MCF 10A (cell line): ENCODE measurements around the gene NDUFAF8. TPM values are rescaled to one million over a fixed set of nuclear protein-coding genes. Genes with fewer than 3 reads are reported as not detected.

ENCODE experiments used
- BruUV-seq: library from RNA; stranded (reverse); fragments of 400-500 nt; replicated peaks from 2 replicates; lab custom pipeline; 2021; lab: Mats Ljungman, UMichigan
- CTCF ChIA-PET: fragments of 300-600 bp; sonication (Branson Sonifier 250); formaldehyde crosslinking; extraction: SDS; loops from one replicate; lab custom pipeline; 2021; ENCODE audit warnings: antibody characterized with exemption, inconsistent platforms; lab: Yijun Ruan, JAX
- POLR2A ChIA-PET: fragments of 300-600, 350-650 bp; sonication (Branson Sonifier 250); formaldehyde crosslinking; extraction: SDS; loops from one replicate; lab custom pipeline; 2020; ENCODE audit warnings: antibody characterized with exemption, inconsistent platforms; lab: Yijun Ruan, JAX
- DNase-seq: peaks from one replicate; pipeline ENCODE4 v3.0.0-alpha.2; 2018; ENCODE audit not compliant: unreplicated experiment
- H3K27ac Mint-ChIP-seq: one replicate; pipeline ENCODE4 v1.8.0; 2022; ENCODE audit warnings: mild to moderate bottlenecking, low read depth, mixed read lengths; ENCODE audit not compliant: unreplicated experiment
- H3K27me3 Mint-ChIP-seq: one replicate; pipeline ENCODE4 v1.8.0; 2022; ENCODE audit warnings: mixed read lengths; ENCODE audit not compliant: insufficient read depth, unreplicated experiment
- H3K36me3 Mint-ChIP-seq: one replicate; pipeline ENCODE4 v1.8.0; 2022; ENCODE audit warnings: mild to moderate bottlenecking, moderate library complexity, mixed read lengths; ENCODE audit not compliant: insufficient read depth, unreplicated experiment
- H3K4me1 Mint-ChIP-seq: one replicate; pipeline ENCODE4 v1.8.0; 2022; ENCODE audit warnings: mixed read lengths; ENCODE audit not compliant: insufficient read depth, unreplicated experiment
- H3K4me3 Mint-ChIP-seq: one replicate; pipeline ENCODE4 v1.8.0; 2022; ENCODE audit warnings: mild to moderate bottlenecking, moderate library complexity, mixed read lengths; ENCODE audit not compliant: unreplicated experiment
- H3K9me3 Mint-ChIP-seq: one replicate; pipeline ENCODE4 v1.8.0; 2022; ENCODE audit warnings: mixed read lengths; ENCODE audit not compliant: unreplicated experiment
- intact Hi-C: fragments of 100-400 bp; cut with micrococcal nuclease; formaldehyde crosslinking; loops from 2 replicates; pipeline ENCODE4 v1.14.1; 2022
- total RNA-seq: library from RNA; stranded (reverse); gene quantifications from 2 replicates; pipeline ENCODE4 v1.2.3, GENCODE V29; 2022
- TF ChIP-seq, protein P1 (sequence below): fragments of 200-600 bp; IDR thresholded peaks from one replicate; pipeline ENCODE4 v1.8.0; 2022; ENCODE audit warnings: antibody characterized with exemption, mild to moderate bottlenecking; ENCODE audit not compliant: unreplicated experiment

The NDUFAF8 gene
- total RNA-seq, 1 experiment from 2014 or later = 95.0 TPM

DNA sequence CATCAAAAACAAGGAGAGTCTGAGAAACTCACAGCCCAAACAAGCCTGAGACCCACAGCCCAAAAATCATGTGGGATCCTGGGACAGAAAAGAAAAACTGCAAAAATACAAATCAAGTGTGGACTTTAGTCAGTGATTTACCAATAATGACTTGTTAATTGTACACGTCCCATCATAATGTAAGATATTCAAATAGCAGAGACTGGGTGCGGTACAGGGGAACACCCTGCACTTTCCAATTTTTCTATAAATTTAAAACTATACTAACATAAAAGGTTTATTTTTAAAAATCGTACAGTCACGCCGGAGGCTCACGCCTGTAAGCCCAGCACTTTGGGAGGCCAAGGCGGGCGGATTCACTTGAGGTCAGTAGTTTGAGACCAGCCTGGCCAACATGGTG lies 25.1 kb upstream of the NDUFAF8 start:
- Mint-ChIP-seq H3K4me3 (no peak overlapping the region), H3K27ac (no peak overlapping the region), H3K4me1 (no peaks in the 10 kb centered on the region), H3K27me3 (no peaks in the 10 kb centered on the region), H3K36me3 (no peaks in the 10 kb centered on the region), H3K9me3 (no peaks in the 10 kb centered on the region)
- DNase-seq = no peak
- no TSS peak for BruUV-seq
- ChIA-PET POLR2A (no interaction called here), CTCF (interaction anchor here (0.6 kb wide), 1 partner anchor 39 kb away, joined by 3 read pairs; no protein-coding TSS in a partner anchor)
- intact Hi-C loops = no loop called here
- TF ChIP-seq, protein P1, sequence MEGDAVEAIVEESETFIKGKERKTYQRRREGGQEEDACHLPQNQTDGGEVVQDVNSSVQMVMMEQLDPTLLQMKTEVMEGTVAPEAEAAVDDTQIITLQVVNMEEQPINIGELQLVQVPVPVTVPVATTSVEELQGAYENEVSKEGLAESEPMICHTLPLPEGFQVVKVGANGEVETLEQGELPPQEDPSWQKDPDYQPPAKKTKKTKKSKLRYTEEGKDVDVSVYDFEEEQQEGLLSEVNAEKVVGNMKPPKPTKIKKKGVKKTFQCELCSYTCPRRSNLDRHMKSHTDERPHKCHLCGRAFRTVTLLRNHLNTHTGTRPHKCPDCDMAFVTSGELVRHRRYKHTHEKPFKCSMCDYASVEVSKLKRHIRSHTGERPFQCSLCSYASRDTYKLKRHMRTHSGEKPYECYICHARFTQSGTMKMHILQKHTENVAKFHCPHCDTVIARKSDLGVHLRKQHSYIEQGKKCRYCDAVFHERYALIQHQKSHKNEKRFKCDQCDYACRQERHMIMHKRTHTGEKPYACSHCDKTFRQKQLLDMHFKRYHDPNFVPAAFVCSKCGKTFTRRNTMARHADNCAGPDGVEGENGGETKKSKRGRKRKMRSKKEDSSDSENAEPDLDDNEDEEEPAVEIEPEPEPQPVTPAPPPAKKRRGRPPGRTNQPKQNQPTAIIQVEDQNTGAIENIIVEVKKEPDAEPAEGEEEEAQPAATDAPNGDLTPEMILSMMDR = no peak

DNA sequence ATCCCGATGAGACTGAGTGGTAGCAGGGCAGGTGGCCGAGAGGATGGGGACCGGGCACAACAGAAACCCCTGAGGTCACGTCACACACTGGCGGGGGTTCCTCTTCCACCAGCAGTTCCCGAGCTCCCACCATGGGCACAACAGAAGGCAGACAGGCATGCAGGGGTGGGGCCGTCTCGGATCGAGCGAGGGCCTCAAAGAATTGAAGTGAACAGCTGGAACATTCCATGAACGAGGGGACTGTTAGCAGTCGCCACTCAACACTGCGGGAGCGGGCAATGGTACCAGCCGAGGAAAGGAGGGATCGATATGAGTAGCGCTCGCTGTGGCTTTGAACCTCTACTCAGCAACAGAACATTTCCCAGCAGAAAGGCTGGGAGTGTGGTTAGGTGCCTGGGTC lies 21.6 kb upstream of the NDUFAF8 start:
- Mint-ChIP-seq H3K27ac (no peak overlapping the region), H3K4me3 (no peak overlapping the region), H3K36me3 (no peaks in the 10 kb centered on the region), H3K9me3 (no peaks in the 10 kb centered on the region), H3K4me1 (peaks cover 5% of the 10 kb centered on the region), H3K27me3 (no peaks in the 10 kb centered on the region)
- DNase-seq = no peak
- intact Hi-C loops = no loop called here
- BruUV-seq = no TSS peak
- ChIA-PET POLR2A (no interaction called here), CTCF (interaction anchor here (0.6 kb wide), 1 partner anchor 116 kb away, joined by 5 read pairs; no protein-coding TSS in a partner anchor)
- TF ChIP-seq, protein P1 = no peak

DNA sequence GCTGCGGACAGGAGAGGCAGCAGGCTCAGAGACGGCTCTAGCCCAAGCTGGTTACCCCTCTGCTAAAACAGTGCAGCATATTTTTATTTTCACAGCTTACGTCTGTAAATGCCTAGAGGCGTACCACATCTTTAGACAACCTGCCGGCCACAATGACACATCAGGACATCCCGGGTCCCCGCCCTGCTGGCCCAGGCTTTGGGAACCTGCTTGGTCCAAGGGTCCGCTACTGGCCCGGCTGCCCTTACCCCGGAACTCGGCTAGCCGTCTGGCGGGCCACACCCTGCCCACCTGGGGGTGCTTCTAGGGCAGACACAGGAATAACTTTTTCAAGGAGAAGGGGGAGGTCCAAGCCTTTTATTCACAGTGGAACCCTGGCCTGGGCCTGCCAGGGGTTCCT lies 20.7 kb upstream of the NDUFAF8 start:
- DNase-seq = no peak
- Mint-ChIP-seq H3K9me3 (no peaks in the 10 kb centered on the region), H3K36me3 (no peaks in the 10 kb centered on the region), H3K4me1 (peaks cover 8% of the 10 kb centered on the region), H3K27ac (no peak overlapping the region), H3K4me3 (no peak overlapping the region), H3K27me3 (no peaks in the 10 kb centered on the region)
- BruUV-seq = no TSS peak
- intact Hi-C loops = no loop called here
- POLR2A ChIA-PET = no interaction called here
- CTCF ChIA-PET = interaction anchor here (0.6 kb wide), 1 partner anchor 117 kb away, joined by 5 read pairs; no protein-coding TSS in a partner anchor
- TF ChIP-seq, protein P1 = no peak

DNA sequence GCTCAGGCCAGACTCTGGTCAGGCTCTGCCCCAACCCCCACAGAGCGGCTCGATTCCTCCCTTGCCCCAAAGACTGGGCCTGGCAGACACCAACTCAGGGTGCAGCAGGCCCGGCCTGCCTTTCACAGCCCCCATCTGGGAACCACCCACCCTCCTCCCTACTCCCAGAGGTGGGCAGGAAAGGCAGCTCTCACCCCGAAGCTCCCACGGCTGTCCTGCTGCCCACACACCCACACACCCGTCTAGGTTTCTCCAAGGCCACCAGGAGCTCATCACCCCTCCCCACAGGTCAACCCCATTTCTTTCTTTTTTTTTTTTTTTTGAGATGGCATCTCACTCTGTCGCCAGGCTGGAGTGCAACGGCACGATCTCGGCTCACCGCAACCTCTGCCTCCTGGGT lies 20.1 kb upstream of the NDUFAF8 start:
- Mint-ChIP-seq H3K4me1 (peaks cover 12% of the 10 kb centered on the region), H3K4me3 (no peak overlapping the region), H3K27ac (no peak overlapping the region), H3K9me3 (no peaks in the 10 kb centered on the region), H3K36me3 (no peaks in the 10 kb centered on the region), H3K27me3 (no peaks in the 10 kb centered on the region)
- POLR2A ChIA-PET = interaction anchor here (0.6 kb wide), 1 partner anchor 11 kb away, joined by 5 read pairs; no protein-coding TSS in a partner anchor
- CTCF ChIA-PET = interaction anchor here (0.6 to 1.3 kb wide), 3 partner anchors 22 to 811 kb away, joined by 3 to 4 read pairs (median 3); no protein-coding TSS in a partner anchor
- TF ChIP-seq, protein P1 = no peak
- DNase-seq = no peak
- no TSS peak for BruUV-seq
- intact Hi-C loops = no loop called here
